UCSD-AML1 (cell line): ENCODE measurements around the gene ABCA13.
A peak's percentile ranks its signal among the peaks of the same experiment; 100 is the strongest.

Experiments used
- DNase-seq: peaks from one replicate; lab custom pipeline; 2025; ENCODE audit not compliant: unreplicated experiment; lab: John Stamatoyannopoulos, UW

ABCA13 gene

DNA sequence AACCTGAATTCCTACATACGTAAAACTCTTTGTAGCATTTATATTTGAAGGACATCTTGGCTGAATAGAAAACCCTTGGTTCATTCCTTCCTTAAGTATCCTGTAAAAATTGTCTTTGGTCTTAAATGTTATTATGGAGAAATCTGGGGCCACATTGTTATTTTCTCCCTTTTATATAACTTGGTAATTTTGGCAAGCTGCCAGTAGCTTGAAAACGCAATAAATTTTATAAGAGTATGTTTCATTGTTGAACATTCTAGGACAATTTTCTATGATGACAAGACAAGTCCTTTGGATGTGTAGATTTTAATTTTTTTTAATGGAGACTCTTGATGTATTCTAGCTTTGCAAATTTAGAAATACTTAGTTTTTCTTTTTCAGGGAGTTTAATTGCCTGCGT lies 191.9 kb downstream of the ABCA13 start:
- DNase-seq = no peak

DNA sequence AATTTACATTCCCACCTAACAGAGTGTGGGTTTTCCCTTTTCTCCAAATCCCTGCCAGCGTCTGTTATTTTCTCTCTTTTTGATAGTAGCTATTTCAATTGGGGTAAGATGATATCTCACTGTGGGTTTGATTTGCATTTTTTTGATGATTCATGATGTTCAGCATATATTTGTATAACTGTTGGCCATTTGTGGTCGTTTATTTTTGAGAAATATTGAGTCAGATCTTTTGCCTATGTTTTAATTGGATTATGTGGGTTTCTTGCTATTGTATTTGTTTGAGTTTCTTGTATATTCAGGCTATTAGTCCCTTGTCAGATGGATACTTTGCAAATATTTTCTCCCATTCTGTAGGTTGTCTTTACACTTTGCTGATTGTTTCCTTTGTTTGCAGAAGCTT lies 193.8 kb downstream of the ABCA13 start:
- DNase-seq = no peak

DNA sequence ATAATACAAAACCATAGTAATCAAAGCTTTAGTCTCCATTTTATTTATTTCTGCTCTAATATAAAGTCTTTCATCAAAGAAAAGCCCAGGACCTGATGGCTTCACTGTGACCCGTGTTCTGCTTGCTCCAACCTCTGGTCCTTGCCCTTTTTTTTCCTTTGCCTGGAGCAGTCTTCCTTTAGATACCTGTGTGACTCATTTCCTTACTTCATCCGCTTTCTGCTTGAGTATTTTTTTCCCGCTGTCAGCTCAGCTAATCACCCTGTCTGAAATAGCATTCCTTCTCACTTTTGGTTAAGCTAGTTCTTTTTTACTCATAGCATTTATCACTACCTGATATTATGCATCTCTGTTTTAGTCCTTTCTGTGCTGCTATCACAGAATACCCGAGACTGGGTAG lies 194.8 kb downstream of the ABCA13 start:
- DNase-seq = no peak

DNA sequence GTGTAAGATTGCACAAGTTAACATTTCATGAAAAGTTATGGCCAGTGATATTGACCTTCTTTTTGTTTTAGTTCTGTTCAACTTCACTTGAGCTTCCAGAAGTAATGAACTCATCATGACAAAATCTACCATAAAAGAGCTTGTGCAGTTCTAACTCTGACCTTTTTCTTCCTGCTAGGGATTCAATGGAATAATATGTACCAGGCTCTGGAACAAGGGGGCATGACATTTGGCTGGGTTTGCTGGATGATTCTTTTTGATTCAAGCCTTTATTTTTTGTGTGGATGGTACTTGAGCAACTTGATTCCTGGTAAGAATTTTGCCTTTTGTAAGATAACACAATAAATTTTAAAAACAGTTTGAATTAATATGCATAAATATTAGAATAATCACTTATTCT lies 205.0 kb downstream of the ABCA13 start:
- no peak for DNase-seq

DNA sequence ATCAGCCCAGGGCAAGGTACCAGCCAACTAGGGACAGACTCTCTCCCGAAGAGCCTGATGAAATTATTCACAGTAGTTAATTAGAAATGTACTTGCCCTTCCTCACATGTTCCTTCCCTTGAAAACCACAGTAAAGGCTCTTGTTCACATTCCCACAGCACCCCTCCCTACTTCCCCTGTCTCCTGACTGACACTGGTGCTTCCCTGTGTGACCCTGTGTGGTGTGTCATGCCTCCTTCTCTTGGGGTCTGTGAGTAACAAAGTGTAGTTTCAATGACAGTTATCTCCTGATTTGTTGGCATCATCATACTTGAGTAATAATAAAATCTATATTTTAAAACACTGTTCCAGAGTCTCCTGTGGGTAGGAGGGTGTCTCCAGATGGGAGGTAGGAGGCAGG lies 209.7 kb downstream of the ABCA13 start:
- DNase-seq = no peak

DNA sequence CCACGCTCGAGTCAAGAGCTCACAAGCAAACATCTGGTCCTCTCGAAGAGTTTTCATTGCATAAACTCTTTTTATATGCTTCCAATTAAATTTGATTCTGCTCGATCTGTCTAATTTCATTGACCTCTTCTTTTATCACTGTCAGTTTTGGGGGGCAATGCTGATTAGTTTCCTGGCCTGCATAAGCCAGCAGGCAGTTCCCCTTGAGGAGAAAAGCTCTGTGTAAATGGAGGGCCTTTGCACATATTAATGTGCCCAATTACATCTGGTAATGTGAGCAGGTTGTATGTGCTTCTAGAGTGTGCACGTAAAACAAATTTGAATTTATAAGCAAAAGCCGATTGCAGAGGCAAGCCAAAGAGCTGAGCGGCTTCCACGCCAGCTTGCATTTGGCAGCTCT lies 210.3 kb downstream of the ABCA13 start:
- no peak for DNase-seq

DNA sequence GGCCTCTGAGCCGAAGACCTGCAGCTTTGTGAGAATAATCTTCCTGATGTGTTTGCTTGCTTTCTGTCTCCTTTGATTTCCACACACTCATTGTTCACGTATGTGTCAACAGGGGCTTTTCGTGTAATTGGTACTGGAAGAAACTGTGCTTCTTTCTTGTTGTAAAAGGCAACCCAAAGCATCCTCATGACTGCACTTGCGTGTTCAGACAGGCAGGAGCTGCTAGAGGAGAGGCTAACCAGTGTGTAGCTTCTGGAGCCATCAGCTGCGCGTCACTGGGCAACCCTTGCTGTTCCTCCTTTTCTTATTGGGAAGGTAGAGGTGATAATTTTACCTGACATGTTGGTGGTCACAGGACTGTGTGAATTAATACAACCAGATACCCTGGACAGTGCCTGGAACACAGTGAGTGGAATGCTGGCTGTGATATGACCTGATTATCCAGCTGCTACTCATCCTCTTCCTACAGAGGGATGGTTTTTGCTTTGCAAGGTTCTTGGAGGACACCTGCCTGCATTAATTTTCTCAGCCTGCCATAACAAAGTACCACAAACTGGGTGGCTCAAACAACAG lies 213.0 kb downstream of the ABCA13 start:
- no peak for DNase-seq

DNA sequence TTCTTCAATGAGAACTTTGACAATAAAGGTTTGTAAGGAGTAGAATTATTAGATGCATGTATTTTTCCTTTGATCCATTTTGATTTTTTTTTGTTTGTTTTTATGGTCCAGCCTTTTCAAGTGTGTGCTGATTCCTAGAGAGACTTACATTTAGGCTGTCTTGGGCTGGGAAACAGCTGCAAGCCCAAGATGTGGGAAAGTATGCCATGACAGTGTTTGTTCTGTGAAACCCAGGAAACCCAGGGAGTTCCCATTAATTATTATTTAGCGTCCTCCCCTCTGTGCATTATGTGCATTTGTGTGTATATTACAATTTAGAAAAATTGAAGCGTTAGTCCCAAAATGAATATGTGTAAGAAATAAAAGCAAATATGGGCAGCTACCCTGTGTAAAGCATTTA lies 216.7 kb downstream of the ABCA13 start:
- DNase-seq = no peak

DNA sequence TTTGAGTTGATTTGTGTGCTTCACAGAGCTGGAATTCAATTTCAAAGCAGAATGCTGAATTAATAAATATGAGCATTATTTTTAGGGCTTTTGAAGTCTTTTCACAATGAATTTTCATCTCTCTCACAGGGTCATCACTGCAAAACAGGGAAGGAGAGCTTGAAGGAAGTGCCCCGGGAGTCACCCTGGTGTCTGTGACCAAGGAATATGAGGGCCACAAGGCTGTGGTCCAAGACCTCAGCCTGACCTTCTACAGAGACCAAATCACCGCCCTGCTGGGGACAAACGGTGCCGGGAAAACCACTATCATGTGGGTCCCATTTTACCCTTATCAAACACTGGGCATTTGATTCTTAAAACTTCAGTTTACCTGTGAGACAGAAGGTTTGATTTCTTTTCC lies 217.7 kb downstream of the ABCA13 start:
- DNase-seq = no peak

DNA sequence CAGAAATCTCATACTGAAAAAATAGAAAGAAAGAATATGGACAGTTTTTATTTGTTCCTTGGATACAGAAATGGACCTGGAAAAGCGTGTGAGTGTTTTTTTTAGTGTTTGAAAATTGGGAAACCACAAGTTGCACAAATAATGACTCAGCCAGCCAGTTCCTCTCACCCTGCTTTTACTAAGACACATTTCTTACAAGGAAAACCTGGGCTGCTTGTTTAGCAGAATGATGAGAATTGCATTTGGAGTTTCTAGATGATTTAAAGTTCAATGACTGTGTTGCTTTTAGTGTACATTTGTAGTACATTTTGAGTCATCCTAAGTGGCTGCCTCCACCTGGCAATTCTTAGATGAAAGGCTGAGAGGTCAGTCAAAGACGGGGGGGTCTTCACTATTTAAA lies 218.7 kb downstream of the ABCA13 start:
- no peak for DNase-seq

DNA sequence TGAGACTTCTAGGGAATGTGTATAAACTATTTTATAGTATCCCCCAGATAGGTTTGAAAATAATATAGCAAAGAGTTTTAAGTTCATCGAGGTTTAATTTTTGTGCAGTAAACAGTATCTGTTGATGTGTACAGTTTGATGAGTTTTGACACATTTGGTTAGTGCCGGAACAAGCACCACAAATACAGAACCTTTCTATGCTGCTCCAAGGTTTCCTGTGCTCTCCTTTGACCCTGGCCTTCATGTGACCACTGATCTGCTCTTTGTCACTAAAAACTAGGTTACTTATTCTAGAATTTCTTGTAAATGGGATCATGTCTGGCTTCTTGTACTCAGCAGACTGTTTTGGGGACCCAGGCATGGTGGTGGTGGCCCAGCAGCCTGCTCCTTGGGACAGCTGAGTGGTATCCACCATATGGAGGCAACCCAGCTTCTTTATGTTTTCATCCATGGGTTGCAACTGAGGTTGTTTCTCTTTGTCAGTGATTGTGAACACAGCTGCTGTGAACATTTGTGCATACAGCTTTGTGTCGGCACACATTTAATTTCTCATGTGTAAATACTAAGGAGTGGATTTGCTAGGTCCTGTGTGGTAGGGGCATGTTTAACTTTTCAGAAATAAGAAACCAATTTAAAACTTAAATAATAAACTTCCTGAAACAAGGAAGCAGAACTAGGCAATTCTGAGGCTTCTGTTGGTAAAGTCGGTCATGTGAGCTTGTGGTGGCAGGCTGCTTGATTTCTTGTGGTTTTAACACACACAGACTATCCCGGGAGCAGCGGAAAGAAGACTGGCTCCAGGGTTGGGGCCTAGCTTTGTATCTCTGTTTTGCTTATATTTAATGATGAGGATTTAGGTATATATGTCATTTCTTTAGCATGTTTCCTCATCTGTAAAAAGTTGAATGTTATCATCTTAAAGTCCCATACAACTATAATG lies 219.4 kb downstream of the ABCA13 start:
- DNase-seq = peak; percentile 14

DNA sequence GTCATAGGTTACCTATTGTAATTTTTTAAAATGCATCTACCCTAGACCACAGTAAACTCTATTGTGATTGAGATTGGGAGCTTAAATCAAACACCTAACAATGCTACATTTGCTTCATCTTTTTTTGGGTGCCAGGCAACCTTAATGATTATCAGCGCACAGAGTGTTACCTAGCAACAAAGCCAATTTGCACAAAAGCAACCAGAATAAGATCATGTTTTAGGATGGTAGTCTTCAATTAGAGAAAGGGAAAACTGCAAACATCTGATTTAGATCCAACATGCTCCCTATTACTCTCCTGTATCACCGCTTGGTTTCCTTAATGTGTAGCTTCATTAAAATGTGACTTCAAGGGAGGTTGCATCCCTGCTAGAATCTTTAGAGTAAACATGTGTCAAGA lies 226.9 kb downstream of the ABCA13 start:
- no peak for DNase-seq

DNA sequence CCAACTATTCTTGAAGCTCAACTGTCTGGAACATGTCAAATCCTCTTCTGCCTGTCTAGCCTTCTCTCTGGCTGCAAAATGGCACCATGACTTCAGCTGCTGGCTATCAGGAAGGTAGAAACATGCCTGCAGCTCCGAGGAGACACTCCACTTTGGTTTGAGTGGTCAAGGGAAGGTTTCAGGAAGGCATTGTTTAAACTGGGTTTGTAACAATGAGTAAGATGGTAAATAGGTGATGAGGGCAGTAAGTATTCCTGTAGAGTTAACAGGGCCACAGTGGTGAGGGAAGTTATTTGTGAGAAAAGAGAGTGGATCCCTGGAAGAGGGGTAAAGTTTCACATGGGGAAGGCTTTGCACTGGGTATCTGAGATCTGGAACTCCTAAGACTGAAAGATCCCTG lies 231.5 kb downstream of the ABCA13 start:
- DNase-seq = no peak

DNA sequence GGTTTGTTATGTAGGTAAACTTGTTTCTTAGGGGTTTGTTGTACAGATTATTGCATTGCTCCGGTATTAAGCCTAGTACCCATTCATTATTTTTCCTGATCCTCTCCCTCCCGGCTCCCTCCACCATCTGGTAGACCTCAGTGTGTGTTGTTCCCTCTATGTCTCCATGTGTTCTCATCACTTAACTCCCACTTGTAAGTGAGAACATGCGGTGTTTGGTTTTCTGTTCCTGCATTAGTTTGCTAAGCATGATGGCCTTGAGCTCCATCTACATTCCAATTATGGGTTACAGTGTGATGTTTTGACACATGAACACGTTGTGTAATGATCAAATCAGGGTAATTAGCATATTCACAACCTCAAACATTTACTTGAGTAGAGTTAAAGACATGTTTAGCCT lies 237.5 kb downstream of the ABCA13 start:
- DNase-seq = no peak

DNA sequence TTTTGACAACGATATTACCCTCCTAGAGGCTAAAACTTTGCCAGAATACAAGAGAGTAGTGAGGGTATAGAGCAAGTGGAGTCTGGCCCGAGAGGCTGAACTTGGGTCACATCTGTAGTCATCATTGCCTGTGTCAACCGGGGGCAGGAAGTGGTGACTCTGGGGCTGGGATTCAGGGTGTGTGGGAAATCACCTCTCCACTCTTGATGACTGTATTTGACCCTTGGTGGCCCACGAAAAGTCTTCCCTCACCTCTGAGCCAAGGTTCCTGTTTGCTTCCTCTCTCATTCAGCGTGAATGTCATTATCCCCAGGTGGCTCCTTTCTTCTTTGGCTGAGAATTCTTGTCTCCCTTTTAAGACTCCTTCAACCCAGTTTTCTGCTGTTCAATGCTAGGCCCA lies 240.4 kb downstream of the ABCA13 start:
- DNase-seq = no peak

DNA sequence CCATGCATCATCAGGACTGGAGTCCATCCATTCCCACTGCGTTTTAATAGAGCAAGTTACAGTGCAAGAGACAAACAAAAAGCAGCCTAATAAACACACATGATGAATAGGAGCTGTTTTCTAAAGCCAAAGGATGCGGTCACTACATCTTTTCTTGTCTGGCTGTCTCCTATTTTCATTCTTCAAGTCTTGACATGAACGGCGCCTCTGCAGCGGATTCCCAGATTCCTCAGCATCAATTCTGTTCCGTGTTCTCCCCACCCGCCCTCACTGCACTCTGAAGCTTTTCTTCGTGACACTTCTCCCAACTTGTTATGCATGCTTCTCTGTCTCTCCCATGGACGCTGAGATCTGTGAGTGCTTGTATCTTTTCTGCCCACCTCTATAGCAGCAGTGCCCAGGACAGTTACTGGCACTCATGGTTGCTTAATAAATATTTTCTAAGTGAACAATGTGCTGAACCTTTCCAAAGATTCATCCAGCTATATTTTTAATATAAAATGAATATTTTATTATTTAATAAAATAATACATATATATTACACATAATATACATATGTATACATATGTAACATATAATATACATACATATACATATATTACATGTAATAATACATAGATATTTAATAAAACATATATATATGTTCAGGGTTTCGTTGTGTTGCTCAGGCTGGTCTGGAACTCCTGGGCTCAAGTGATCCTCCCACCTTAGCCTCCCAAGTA lies 242.9 kb downstream of the ABCA13 start:
- no peak for DNase-seq

DNA sequence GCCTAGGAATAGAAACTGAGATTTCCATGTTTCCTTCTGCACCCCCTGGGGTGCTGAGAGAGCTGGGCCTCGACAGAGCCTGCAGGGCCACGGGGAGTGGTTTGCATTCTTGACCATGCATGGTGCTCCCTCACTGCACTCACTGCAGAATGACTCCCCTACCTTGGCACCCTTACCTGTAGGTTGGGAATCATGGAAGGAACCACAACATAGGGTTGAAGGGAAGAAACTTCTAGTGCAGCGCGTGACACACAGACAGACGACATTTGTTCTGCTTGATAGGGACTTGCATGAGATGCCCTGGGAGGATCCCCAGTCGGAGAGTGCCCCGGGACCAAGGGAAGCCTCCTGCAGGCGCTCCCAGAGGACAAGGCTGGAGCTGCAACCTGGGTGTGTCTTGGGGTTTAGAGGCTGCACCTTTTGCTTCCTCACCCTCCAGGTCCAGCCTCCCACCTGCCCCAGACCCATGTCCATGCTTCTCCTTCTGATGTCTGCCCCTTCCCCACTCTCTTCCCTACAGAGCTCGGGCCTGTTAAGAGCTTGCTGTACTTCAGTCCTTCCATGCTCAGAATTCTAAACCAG lies 245.2 kb downstream of the ABCA13 start:
- DNase-seq = no peak

DNA sequence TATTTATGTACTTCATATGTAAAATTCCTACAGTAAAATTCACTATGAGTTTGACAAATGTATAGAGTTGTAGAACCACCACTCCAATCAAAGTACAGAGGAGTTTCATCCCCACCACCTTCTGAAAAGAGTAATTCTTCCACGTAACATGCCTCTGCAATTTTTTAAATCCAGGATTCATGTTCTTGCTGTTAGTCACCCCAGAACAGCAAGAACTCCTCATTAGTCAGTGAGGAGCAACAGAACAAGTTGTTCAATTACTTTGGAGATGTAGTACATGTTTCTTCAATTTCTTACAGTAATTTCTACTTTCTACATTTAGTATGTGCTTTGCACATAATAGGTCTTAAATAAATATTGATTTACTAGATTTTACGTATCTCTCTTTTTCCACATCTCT lies 248.1 kb downstream of the ABCA13 start:
- DNase-seq = no peak

DNA sequence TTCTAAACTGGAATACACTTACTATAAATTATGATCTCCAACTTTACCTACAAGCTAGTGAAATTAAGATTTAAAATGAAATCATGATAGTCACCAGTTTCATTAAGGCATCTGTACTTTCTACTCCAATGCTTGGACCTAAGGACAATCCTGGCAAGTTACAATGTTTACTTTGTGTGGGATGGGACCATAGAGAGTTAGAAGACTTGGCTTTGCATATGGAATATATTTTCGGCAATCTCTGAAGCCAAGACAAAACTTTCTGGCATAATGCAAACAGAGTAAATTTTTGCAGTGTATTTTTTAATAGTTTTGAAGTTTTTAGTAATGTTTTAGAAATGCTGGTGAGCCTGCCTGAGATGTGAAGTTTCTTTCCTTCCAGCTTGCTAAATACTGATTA lies 248.9 kb downstream of the ABCA13 start:
- no peak for DNase-seq

DNA sequence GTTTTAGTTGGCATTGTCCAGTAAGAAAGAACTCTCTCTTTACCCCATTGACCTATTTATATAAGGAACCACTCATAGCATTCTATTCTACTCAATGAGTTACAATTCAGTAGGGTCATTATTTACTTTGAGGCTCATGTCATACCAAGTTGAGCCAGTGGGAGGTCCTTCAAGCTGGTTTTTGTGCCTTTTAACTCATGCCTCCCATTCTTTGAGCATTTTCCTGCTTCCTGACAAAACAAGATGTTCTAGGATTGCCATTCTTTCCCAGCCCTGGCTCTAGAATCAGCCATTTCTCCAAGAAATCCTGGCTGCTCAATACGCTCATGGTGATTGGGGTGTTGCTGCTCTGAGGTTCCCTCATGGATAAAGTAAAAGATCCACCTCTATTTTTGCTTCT lies 250.1 kb downstream of the ABCA13 start:
- DNase-seq = no peak

DNA sequence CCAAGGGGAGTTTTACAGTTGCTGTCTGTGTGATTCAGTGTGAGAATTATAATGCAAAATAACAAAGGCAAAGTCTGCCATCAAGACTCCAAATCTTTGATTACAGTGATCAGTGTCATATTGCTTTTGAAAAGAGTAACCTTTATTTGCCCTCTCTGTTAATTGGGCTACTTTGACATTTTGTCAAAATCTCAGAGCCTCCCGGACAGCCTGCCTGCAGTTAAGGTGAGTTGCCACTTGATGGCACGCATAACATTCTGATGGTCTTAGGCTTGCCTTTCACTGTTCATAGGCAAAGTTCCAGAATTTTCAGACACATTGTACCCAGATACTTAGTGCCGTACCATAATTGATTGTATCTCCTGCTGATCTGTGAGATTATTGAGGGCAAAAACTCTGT lies 253.5 kb downstream of the ABCA13 start:
- no peak for DNase-seq
